ENCODE results near the gene FAM237B.

DNA sequence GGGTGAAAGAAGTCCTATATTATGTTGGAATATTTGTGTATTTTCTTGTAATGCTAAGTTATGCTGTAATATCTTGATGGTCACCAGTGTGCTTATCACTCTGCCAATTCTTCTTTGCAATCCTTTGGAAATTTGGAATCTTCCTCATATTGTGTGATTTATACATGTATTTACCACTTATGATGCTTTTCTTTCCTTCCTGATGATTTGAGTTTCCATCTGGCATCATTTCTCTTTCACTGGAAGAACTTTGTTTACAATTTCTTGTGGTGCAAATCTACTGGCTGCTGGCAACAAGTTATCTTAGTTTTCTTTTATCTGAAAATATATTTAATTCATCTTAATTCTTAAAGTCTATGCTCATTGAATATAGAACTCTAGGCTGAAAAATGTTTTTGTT lies 46.9 kb downstream of the FAM237B start:
- no peak for TF ChIP-seq EZH2 (IDR thresholded peaks at IDR 0.05; ENCODE audit: borderline replicate concordance, low read length)
- TF ChIP-seq, protein P1, sequence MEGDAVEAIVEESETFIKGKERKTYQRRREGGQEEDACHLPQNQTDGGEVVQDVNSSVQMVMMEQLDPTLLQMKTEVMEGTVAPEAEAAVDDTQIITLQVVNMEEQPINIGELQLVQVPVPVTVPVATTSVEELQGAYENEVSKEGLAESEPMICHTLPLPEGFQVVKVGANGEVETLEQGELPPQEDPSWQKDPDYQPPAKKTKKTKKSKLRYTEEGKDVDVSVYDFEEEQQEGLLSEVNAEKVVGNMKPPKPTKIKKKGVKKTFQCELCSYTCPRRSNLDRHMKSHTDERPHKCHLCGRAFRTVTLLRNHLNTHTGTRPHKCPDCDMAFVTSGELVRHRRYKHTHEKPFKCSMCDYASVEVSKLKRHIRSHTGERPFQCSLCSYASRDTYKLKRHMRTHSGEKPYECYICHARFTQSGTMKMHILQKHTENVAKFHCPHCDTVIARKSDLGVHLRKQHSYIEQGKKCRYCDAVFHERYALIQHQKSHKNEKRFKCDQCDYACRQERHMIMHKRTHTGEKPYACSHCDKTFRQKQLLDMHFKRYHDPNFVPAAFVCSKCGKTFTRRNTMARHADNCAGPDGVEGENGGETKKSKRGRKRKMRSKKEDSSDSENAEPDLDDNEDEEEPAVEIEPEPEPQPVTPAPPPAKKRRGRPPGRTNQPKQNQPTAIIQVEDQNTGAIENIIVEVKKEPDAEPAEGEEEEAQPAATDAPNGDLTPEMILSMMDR (conservative IDR thresholded peaks at IDR 0.05 in 1 of 2, IDR thresholded peaks at IDR 0.05 in 1 of 2; ENCODE audit: extremely low read depth in 1 of 2, insufficient read depth in 1 of 2, low read depth in 1 of 2, low read length in 2 of 2), result no peak

Data from mammary epithelial cell (primary cell).